ENCODE results near the gene CDCA4.

CDCA4 gene

GRCh38 chr14:105014631-105015030 lies 6.3 kb downstream of the CDCA4 start:
- no peaks in the 10 kb centered on the region for H3K36me3 ChIP-seq (ENCODE audit: control insufficient read depth, insufficient read depth, low read length)
- H3K4me1 ChIP-seq, result no peaks in the 10 kb centered on the region
- H3K4me3 ChIP-seq (ENCODE audit: low read depth, low read length), result no peak overlapping the region
- no peak overlapping the region for H2AFZ ChIP-seq
- TF ChIP-seq CTCF (IDR thresholded peaks at IDR 0.05), result no peak
- no peaks in the 10 kb centered on the region for H3K9me3 ChIP-seq (ENCODE audit: control insufficient read depth, low read length)
- no peak overlapping the region for H3K4me2 ChIP-seq (ENCODE audit: low read length)
- H3K27me3 ChIP-seq (ENCODE audit: control insufficient read depth, insufficient read depth, low read length), result no peaks in the 10 kb centered on the region
- H3K9ac ChIP-seq, result no peak overlapping the region
- peaks cover 11% of the 10 kb centered on the region for H3K79me2 ChIP-seq
- H3K27ac ChIP-seq, result no peak overlapping the region

- Histone ChIP-seq H3K4me2 (ENCODE audit: low read length) (no peak overlapping the region), H3K9ac (no peak overlapping the region), H3K4me3 (ENCODE audit: low read depth, low read length) (no peak overlapping the region), H3K79me2 (peaks cover 7% of the 10 kb centered on the region), H3K4me1 (no peaks in the 10 kb centered on the region), H3K27ac (no peak overlapping the region), H3K36me3 (ENCODE audit: control insufficient read depth, insufficient read depth, low read length) (no peaks in the 10 kb centered on the region), H3K9me3 (ENCODE audit: control insufficient read depth, low read length) (no peaks in the 10 kb centered on the region), H3K27me3 (ENCODE audit: control insufficient read depth, insufficient read depth, low read length) (no peaks in the 10 kb centered on the region), H2AFZ (no peak overlapping the region)
- no peak for TF ChIP-seq CTCF (IDR thresholded peaks at IDR 0.05)
Measured at GRCh38 chr14:105014032-105014431, 6.9 kb downstream of the CDCA4 start.

- Histone ChIP-seq H3K27ac (no peak overlapping the region), H3K4me3 (ENCODE audit: low read depth, low read length) (no peak overlapping the region), H3K36me3 (ENCODE audit: control insufficient read depth, insufficient read depth, low read length) (no peaks in the 10 kb centered on the region), H2AFZ (no peak overlapping the region), H3K27me3 (ENCODE audit: control insufficient read depth, insufficient read depth, low read length) (no peaks in the 10 kb centered on the region), H3K4me2 (ENCODE audit: low read length) (no peak overlapping the region), H3K9ac (no peak overlapping the region), H3K9me3 (ENCODE audit: control insufficient read depth, low read length) (no peaks in the 10 kb centered on the region), H3K4me1 (no peaks in the 10 kb centered on the region), H3K79me2 (peaks cover 4% of the 10 kb centered on the region)
- TF ChIP-seq CTCF (IDR thresholded peaks at IDR 0.05), result peak; percentile 50
Measured at GRCh38 chr14:105013150-105013785, 7.6 kb downstream of the CDCA4 start.

GRCh38 chr14:105012171-105012985 lies 8.5 kb downstream of the CDCA4 start:
- no peak for TF ChIP-seq CTCF (IDR thresholded peaks at IDR 0.05)
- Histone ChIP-seq H3K79me2 (peaks cover 4% of the 10 kb centered on the region), H2AFZ (no peak overlapping the region), H3K27me3 (ENCODE audit: control insufficient read depth, insufficient read depth, low read length) (no peaks in the 10 kb centered on the region), H3K27ac (no peak overlapping the region), H3K9ac (no peak overlapping the region), H3K9me3 (ENCODE audit: control insufficient read depth, low read length) (no peaks in the 10 kb centered on the region), H3K4me2 (ENCODE audit: low read length) (no peak overlapping the region), H3K36me3 (ENCODE audit: control insufficient read depth, insufficient read depth, low read length) (no peaks in the 10 kb centered on the region), H3K4me3 (ENCODE audit: low read depth, low read length) (no peak overlapping the region), H3K4me1 (no peaks in the 10 kb centered on the region)

Measured in parathyroid adenoma (tissue), 2 donors.